Fibroblast of pulmonary artery (primary cell): ENCODE results near the gene LZTS3.
"Not testable (repeated sequence)": the region's sequence is repeated elsewhere in the genome, so short reads cannot be mapped to it uniquely, and the experiment has no call there.

Experiments
- DNase-seq: peaks from one replicate; pipeline ENCODE4 v3.0.0-alpha.2; 2010; ENCODE audit warnings: low read depth
- H3K4me3 ChIP-seq: replicated peaks from 2 replicates; pipeline ENCODE4 v1.5.1; 2011; ENCODE audit warnings: low read depth, mild to moderate bottlenecking, control low read depth, low read length, moderate library complexity
- TF ChIP-seq, protein P1 (sequence below): IDR thresholded peaks from 2 replicates; pipeline ENCODE4 v1.5.1; 2011; ENCODE audit warnings: mild to moderate bottlenecking, control low read depth, low read length, inconsistent platforms; ENCODE audit errors: missing control alignments

Gene LZTS3

DNA sequence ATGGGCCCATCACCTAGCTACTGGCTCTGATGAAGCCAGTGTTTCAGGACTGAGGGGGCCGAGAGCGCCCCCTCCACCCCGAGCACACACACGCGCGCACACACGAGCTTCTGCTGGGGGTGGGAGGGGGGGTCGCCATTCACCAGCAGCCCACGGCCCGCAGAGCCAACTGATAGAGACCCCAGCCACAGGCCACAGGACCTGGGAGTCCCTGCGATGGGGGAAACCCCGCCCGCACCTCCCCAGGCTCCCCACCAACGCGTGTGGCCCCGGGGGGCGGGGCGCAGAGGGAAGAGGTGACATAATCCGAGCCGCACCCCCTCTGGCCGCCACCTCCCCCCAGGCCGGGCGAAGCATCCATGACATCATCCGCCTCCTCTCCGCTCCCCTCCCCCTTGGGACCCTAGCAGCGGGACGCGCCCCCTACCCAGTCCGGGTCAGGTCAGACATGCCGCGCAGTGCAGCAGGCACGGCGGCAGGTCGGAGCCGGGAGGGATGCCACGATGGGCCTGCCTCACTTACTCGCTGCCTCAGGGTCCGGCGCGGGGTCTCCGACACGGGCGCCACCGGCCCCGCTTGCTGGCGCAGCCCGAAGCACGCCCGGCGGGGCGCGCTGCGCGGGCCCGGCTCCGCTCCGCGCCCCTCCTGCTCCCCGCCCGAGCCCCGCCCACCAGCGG lies at the start of gene LZTS3:
TSS of gene LZTS3 (minus strand) at position 617 of the 677 bp plus-strand sequence. CDS start 6,386 bp downstream, outside the sequence.
- TF ChIP-seq, protein P1, sequence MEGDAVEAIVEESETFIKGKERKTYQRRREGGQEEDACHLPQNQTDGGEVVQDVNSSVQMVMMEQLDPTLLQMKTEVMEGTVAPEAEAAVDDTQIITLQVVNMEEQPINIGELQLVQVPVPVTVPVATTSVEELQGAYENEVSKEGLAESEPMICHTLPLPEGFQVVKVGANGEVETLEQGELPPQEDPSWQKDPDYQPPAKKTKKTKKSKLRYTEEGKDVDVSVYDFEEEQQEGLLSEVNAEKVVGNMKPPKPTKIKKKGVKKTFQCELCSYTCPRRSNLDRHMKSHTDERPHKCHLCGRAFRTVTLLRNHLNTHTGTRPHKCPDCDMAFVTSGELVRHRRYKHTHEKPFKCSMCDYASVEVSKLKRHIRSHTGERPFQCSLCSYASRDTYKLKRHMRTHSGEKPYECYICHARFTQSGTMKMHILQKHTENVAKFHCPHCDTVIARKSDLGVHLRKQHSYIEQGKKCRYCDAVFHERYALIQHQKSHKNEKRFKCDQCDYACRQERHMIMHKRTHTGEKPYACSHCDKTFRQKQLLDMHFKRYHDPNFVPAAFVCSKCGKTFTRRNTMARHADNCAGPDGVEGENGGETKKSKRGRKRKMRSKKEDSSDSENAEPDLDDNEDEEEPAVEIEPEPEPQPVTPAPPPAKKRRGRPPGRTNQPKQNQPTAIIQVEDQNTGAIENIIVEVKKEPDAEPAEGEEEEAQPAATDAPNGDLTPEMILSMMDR = no peak
- peak; percentile 42 for DNase-seq
- peak within 1 kb of the TSS; percentile 85 for H3K4me3 ChIP-seq

DNA sequence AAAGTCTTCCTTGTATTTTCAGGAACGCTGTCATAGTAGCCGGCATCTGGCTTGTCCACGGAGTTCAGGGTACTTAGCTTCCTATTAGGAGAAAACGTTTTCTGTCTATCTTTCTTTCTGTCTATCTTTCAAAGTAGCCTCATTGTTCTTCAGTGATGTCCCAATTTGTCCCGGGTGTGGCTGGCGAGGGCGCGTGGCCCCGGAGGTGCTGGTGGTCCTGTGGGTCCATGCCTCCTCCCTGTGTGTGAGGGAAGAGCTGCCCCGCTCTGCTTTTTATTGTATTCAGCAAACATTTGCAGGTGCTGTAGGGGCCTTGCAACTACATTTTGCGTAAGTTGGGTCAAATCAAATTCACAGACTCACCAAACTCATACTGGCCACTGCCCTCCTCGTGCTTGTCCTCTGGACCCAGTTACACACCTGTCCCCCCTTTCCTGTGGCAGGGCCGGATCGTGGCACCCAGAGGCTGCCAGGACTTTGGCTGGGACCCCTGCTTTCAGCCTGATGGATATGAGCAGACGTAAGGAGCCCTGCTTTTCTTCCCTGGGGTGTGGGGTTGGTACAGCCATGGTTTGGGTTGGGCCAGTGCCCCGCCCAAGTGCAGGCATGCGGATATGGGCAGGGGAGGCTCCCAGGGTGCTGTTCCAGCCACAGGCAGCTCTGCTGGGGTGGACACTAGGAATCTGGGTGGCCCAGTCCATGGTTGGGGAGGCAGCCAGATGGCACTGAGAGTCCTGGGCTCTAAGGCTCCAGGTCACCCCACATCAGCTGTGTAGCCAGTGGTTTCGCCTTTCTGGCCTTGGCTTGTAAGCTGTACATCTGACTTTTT lies 48.3 kb upstream of the LZTS3 start:
- DNase-seq = no peak
- no peak overlapping the region for H3K4me3 ChIP-seq
- TF ChIP-seq, protein P1 = no peak

DNA sequence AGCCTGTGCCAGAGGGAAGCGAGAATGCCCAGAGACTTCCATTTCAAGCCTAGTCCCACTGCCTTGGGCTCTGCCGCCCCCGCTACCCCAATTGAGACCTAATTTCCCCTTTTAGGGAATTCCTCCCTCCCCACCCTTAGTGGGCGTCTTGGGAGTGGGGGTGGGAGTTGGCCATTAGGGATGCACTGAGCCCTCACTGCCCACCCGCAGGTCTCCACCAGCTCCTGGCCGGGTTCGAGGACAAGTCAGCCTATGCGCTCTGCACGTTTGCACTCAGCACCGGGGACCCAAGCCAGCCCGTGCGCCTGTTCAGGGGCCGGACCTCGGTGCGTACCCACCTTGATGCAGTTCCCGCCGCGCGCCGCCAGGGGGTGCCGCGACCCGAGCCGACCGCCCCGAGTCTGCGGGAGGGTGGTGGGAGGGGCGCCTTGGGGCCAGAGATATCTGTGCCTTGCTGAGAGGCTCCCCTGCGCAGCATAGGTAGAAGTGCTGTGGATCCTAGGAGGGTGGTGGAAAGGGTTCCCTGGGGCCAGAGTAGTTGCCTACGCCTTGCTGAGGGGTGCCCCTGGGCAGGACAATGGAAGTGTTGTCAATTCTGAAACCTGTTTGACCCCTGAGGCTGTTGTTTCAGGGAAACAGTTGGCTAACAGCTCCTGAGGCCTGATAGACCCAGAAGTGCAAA lies 45.1 kb upstream of the LZTS3 start:
- no peak overlapping the region for H3K4me3 ChIP-seq
- no peak for DNase-seq
- TF ChIP-seq, protein P1 = peak; percentile 58

DNA sequence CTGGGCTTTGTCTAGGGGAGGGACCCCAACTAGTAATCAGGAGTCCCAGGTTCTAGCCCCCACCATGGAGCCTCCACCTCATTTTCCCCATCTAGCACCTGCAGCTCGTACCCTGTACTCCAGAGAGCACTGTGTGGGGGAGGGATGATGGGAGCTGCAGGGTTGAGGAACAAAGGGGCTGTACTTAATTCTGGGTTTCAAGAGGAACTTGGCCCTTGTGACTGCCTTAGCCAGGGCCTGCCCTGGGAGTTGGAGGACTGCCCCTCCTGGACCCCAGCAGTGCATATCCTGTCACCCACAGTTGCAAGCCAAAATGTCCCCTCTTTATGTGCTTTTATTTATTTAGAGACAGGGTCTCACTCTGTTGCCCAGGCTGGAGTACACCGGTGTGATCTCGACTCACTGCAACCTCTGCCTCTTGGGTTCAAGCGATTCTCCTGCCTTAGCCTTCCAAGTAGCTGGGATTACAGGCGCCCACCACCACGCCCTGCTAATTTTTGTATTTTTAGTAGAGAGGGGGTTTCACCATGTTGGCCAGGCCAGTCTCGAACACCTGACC lies 42.1 kb upstream of the LZTS3 start:
- not testable (repeated sequence) for DNase-seq

DNA sequence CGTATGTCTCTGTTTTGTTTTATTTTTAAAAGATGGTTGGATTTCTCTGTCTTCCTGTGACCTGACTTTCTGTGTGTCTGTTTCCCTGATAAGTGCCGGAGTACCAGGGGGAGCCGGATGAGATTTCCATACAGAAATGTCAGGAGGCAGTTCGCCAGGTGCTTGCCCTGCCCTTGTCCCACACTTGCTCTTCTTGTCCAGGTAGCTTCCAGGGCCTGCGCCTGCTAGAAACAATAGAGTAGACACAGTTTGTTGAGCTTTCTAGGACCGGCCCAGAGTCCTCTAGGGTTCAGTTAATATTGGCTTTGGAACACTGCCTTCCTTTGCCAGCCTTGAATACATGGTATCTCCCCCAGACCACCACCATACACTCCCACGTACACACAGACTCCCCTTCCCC lies 39.9 kb upstream of the LZTS3 start:
- TF ChIP-seq, protein P1 = no peak
- DNase-seq = no peak
- H3K4me3 ChIP-seq = no peak overlapping the region

More for the DNA sequence above, 42.1 kb upstream of the LZTS3 start:
- not testable (repeated sequence) for H3K4me3 ChIP-seq

DNA sequence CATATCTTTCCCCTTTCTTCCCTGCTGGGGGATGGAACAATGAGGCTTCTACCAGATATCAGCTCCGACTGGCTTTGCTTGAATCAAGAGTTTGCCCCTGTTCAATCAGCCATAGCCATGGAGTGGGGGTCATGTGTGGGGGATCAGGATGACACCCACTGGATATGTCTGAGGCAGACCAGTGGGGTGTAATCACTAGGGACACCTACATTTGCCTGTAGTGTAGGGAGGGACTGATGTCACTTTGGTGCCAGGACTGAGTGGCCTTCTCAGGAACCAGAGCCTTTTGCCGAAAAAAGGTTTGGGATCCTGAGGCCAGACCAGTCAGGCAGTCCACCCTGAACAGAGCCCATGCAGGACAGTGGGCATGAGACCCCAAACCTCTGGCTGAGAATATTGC lies 37.0 kb upstream of the LZTS3 start:
- peak overlapping the region; percentile 78 for H3K4me3 ChIP-seq
- TF ChIP-seq, protein P1 = no peak
- DNase-seq = no peak

DNA sequence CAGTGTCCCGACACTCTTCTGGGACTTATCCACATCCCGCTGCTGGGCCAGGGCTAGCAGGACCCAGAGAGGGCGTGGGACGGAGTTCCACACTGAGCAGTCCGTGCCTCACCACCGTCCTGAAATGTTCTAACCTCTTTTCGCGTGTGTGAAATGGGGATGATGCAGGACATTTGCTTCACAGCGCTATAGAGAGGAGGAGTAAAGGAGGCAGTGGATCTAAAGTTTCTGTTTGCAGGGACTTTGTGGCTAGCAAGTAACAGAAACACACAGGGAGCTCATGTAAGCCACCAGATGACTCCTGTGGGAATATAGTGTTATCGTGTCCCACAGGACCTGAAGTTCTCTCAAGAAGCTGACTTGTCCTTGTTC lies 36.6 kb upstream of the LZTS3 start:
- no peak for DNase-seq
- TF ChIP-seq, protein P1 = no peak

More for the DNA sequence above, 36.6 kb upstream of the LZTS3 start:
- H3K4me3 ChIP-seq = peak overlapping the region; percentile 78
